C4-2B (cell line): ENCODE measurements around the gene MYH16.

Source experiments
- CTCF ChIP-seq: fragments of 450-650 bp; conservative IDR thresholded peaks from 2 replicates; pipeline ENCODE4 v1.5.1; 2017; ENCODE audit warnings: mild to moderate bottlenecking
- ZFX ChIP-seq: fragments of 450-650 bp; IDR thresholded peaks from 2 replicates; pipeline ENCODE4 v1.6.1; 2017

- no peak for TF ChIP-seq CTCF
- no peak for TF ChIP-seq ZFX
Observed at GRCh38 chr7:99270702-99271101, 1.9 kb upstream of the MYH16 start.
